Keratinocyte (primary cell): ENCODE data around the gene LRRC7. TPM values are rescaled to one million over a fixed set of nuclear protein-coding genes. Genes with fewer than 3 reads are reported as not detected.

Source experiments
- DNase-seq: peaks from one replicate; pipeline ENCODE4 v3.0.0-alpha.2; 2011; ENCODE audit warnings: low read depth, missing footprints, low spot score
- FAIRE-seq: peaks from 2 replicates; lab custom pipeline; 2011; peaks lifted over from hg19 to GRCh38; lab: Jason Lieb, UNC
- H2AFZ ChIP-seq: 2 replicates; pipeline ENCODE4 v1.6.0; 2012; ENCODE audit warnings: low read length, control low read depth, inconsistent platforms; ENCODE audit not compliant: control insufficient read depth
- H3K27ac ChIP-seq: 2 replicates; pipeline ENCODE4 v1.5.1; 2011; ENCODE audit warnings: low read length; ENCODE audit not compliant: control insufficient read depth, insufficient read depth
- H3K27me3 ChIP-seq: 3 replicates; pipeline ENCODE4 v1.6.0; 2011; ENCODE audit warnings: low read length; ENCODE audit not compliant: control insufficient read depth, insufficient read depth; ENCODE audit errors: extremely low read depth
- H3K36me3 ChIP-seq, 2 experiments: 2 replicates in 1 of 2; 3 replicates in 1 of 2; pipeline ENCODE4 v1.5.1; 2011; ENCODE audit warnings: low read length in 2 of 2, mild to moderate bottlenecking in 1 of 2; ENCODE audit not compliant: control insufficient read depth in 2 of 2, insufficient read depth in 2 of 2; ENCODE audit errors: extremely low read depth in 1 of 2
- H3K4me1 ChIP-seq: 3 replicates; pipeline ENCODE4 v1.5.1; 2011; ENCODE audit warnings: low read length; ENCODE audit not compliant: control insufficient read depth, insufficient read depth; ENCODE audit errors: extremely low read depth
- H3K4me2 ChIP-seq: 3 replicates; pipeline ENCODE4 v1.6.0; 2011; ENCODE audit warnings: low read depth, low read length; ENCODE audit not compliant: control insufficient read depth, insufficient read depth; ENCODE audit errors: extremely low read depth
- H3K4me3 ChIP-seq, 3 experiments: fragments of 200-600 bp in 1 of 3; sonication (generic) in 1 of 3; 2 replicates in 2 of 3; 3 replicates in 1 of 3; pipeline ENCODE4 v1.5.1; 2011 to 2016; ENCODE audit warnings: low read length in 3 of 3, mild to moderate bottlenecking in 3 of 3, control low read depth in 2 of 3, inconsistent platforms in 1 of 3, low read depth in 1 of 3, mixed read lengths in 1 of 3, mixed run types in 1 of 3, moderate library complexity in 1 of 3; ENCODE audit not compliant: control insufficient read depth in 2 of 3, insufficient read depth in 2 of 3; ENCODE audit errors: extremely low read depth in 1 of 3
- H3K79me2 ChIP-seq: 2 replicates; pipeline ENCODE4 v1.6.0; 2012; ENCODE audit warnings: low read length; ENCODE audit not compliant: control insufficient read depth, insufficient read depth
- H3K9ac ChIP-seq: 3 replicates; pipeline ENCODE4 v1.6.0; 2011; ENCODE audit warnings: low read length; ENCODE audit not compliant: control insufficient read depth, insufficient read depth; ENCODE audit errors: extremely low read depth
- H3K9me1 ChIP-seq: 3 replicates; pipeline ENCODE4 v1.6.0; 2011; ENCODE audit warnings: low read length; ENCODE audit not compliant: control insufficient read depth, insufficient read depth; ENCODE audit errors: extremely low read depth
- H3K9me3 ChIP-seq: 2 replicates; pipeline ENCODE4 v1.5.1; 2012; ENCODE audit warnings: low read depth, low read length; ENCODE audit not compliant: control insufficient read depth
- H4K20me1 ChIP-seq: 3 replicates; pipeline ENCODE4 v1.6.0; 2011; ENCODE audit warnings: low read length; ENCODE audit not compliant: control insufficient read depth, insufficient read depth; ENCODE audit errors: extremely low read depth
- EZH2 ChIP-seq: IDR thresholded peaks from one replicate; pipeline ENCODE4 v1.6.1; 2012; ENCODE audit warnings: inconsistent platforms, mild to moderate bottlenecking, low read length, moderate library complexity
- dilution Hi-C: fragments of 300-500 bp; cut with MboI; formaldehyde crosslinking; loops from one replicate; pipeline ENCODE4 v1.7.0; 2020; ENCODE audit warnings: low sequenced_read_pairs; ENCODE audit not compliant: extremely low pct_ligation_motif_present
- polyA plus RNA-seq, 5 experiments: library from polyadenylated mRNA; depleted of rRNA in 3 of 5; stranded (reverse) in 3 of 5; stranded (forward) in 1 of 5; unstranded in 1 of 5; fragments of >200 nt; gene quantifications; 1 replicate in 1 of 5; 2 replicates in 3 of 5; 3 replicates in 1 of 5; pipeline versions ENCODE4 v1.2.1 to v1.2.3, GENCODE V29; 2011 to 2012; ENCODE audit warnings: missing spikeins in 2 of 5, low read depth in 1 of 5, low replicate concordance in 1 of 5
- TF ChIP-seq, protein P1 (sequence below), 3 experiments: IDR thresholded peaks in 1 of 3; conservative IDR thresholded peaks in 1 of 3; optimal IDR thresholded peaks in 1 of 3; 2 replicates in 2 of 3; 3 replicates in 1 of 3; pipeline versions ENCODE3 to v1.5.1; 2011; ENCODE audit warnings: low read length in 3 of 3, mild to moderate bottlenecking in 3 of 3, moderate library complexity in 2 of 3, control low read depth in 1 of 3, inconsistent platforms in 1 of 3; ENCODE audit not compliant: insufficient read depth in 2 of 3; ENCODE audit errors: extremely low read depth in 1 of 3

Gene LRRC7
- polyA plus RNA-seq, 1 donor (not counting 4 experiments of a cell fraction or from before 2014, with no cell fraction given) = 0.28 TPM

DNA sequence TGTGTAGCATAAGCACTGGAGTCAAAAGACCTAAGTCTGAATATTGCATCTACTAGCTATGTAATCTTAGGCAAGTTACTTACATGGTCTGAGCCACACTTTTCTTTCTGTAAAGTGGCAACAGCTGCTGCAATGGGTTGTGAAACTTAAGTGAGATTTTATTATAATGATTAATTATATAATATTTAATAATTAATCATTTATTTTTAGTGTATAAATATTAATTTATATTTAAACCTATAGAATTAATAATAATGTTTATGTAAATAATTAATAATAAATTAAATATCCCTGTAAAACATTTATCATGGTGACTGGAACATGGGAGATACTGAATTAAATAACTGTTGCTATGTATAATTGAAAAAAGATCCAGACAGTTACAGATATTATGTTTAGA is 457.3 kb downstream of the LRRC7 start:
- H3K9me3 ChIP-seq = no peaks in the 10 kb centered on the region
- no peak overlapping the region for H3K4me3 ChIP-seq
- dilution Hi-C loops = no loop called here
- H3K79me2 ChIP-seq = no peaks in the 10 kb centered on the region
- H4K20me1 ChIP-seq = no peaks in the 10 kb centered on the region
- no peak overlapping the region for H3K9ac ChIP-seq
- FAIRE-seq (no peak), DNase-seq (no peak)
- H3K27me3 ChIP-seq = no peaks in the 10 kb centered on the region
- H2AFZ ChIP-seq = no peak overlapping the region
- TF ChIP-seq, protein P1, sequence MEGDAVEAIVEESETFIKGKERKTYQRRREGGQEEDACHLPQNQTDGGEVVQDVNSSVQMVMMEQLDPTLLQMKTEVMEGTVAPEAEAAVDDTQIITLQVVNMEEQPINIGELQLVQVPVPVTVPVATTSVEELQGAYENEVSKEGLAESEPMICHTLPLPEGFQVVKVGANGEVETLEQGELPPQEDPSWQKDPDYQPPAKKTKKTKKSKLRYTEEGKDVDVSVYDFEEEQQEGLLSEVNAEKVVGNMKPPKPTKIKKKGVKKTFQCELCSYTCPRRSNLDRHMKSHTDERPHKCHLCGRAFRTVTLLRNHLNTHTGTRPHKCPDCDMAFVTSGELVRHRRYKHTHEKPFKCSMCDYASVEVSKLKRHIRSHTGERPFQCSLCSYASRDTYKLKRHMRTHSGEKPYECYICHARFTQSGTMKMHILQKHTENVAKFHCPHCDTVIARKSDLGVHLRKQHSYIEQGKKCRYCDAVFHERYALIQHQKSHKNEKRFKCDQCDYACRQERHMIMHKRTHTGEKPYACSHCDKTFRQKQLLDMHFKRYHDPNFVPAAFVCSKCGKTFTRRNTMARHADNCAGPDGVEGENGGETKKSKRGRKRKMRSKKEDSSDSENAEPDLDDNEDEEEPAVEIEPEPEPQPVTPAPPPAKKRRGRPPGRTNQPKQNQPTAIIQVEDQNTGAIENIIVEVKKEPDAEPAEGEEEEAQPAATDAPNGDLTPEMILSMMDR (optimal IDR thresholded peaks at IDR 0.05 in 1 of 3, IDR thresholded peaks at IDR 0.05 in 1 of 3, conservative IDR thresholded peaks at IDR 0.05 in 1 of 3; ENCODE audit: extremely low read depth in 1 of 3, insufficient read depth in 2 of 3, low read length in 3 of 3) = no peak
- no peak for TF ChIP-seq EZH2
- no peaks in the 10 kb centered on the region for H3K36me3 ChIP-seq
- no peak overlapping the region for H3K27ac ChIP-seq
- no peaks in the 10 kb centered on the region for H3K9me1 ChIP-seq
- H3K4me2 ChIP-seq = no peak overlapping the region
- H3K4me1 ChIP-seq = no peaks in the 10 kb centered on the region

- dilution Hi-C loops = no loop called here
- DNase-seq (no peak), FAIRE-seq (no peak)
- Histone ChIP-seq H3K36me3 (no peaks in the 10 kb centered on the region), H3K4me2 (no peak overlapping the region), H3K79me2 (no peaks in the 10 kb centered on the region), H3K4me3 (no peak overlapping the region), H3K9me3 (no peaks in the 10 kb centered on the region), H3K27ac (no peak overlapping the region), H2AFZ (no peak overlapping the region), H3K9me1 (no peaks in the 10 kb centered on the region), H3K27me3 (no peaks in the 10 kb centered on the region), H3K4me1 (no peaks in the 10 kb centered on the region), H3K9ac (no peak overlapping the region), H4K20me1 (no peaks in the 10 kb centered on the region)
- no peak for TF ChIP-seq EZH2
- TF ChIP-seq, protein P1 (optimal IDR thresholded peaks at IDR 0.05 in 1 of 3, IDR thresholded peaks at IDR 0.05 in 1 of 3, conservative IDR thresholded peaks at IDR 0.05 in 1 of 3; ENCODE audit: extremely low read depth in 1 of 3, insufficient read depth in 2 of 3, low read length in 3 of 3) = no peak
Observed at GRCh38 chr1:70025846-70026245, 458.1 kb downstream of the LRRC7 start.
